Epithelial cell of proximal tubule (primary cell): Measurements from ENCODE around the gene APLF. TPM values are rescaled to one million over a fixed set of nuclear protein-coding genes. Genes with fewer than 3 reads are reported as not detected.
A peak's percentile ranks its signal among the peaks of the same experiment; 100 is the strongest.

Source experiments
- DNase-seq: peaks from one replicate; pipeline ENCODE4 v3.0.0-alpha.2; 2011; ENCODE audit warnings: low read depth
- H3K4me3 ChIP-seq: 2 replicates; pipeline ENCODE4 v1.5.1; 2011; ENCODE audit warnings: low read depth, mild to moderate bottlenecking, low read length
- total RNA-seq: library from RNA; depleted of rRNA; stranded (reverse); fragments of >200 nt; gene quantifications from 2 replicates; pipeline ENCODE4 v1.2.3, GENCODE V29; 2015
- TF ChIP-seq, protein P1 (sequence below): conservative IDR thresholded peaks from 2 replicates; pipeline ENCODE4 v1.5.1; 2012; ENCODE audit warnings: low read depth, mild to moderate bottlenecking, low read length

APLF gene
- total RNA-seq, 1 donor from 2014 or later = 5.1 TPM

- TF ChIP-seq, protein P1, sequence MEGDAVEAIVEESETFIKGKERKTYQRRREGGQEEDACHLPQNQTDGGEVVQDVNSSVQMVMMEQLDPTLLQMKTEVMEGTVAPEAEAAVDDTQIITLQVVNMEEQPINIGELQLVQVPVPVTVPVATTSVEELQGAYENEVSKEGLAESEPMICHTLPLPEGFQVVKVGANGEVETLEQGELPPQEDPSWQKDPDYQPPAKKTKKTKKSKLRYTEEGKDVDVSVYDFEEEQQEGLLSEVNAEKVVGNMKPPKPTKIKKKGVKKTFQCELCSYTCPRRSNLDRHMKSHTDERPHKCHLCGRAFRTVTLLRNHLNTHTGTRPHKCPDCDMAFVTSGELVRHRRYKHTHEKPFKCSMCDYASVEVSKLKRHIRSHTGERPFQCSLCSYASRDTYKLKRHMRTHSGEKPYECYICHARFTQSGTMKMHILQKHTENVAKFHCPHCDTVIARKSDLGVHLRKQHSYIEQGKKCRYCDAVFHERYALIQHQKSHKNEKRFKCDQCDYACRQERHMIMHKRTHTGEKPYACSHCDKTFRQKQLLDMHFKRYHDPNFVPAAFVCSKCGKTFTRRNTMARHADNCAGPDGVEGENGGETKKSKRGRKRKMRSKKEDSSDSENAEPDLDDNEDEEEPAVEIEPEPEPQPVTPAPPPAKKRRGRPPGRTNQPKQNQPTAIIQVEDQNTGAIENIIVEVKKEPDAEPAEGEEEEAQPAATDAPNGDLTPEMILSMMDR = no peak
- no peak overlapping the region for H3K4me3 ChIP-seq
- no peak for DNase-seq
Observed at GRCh38 chr2:68453761-68454360, 13.5 kb upstream of the APLF start.

DNA sequence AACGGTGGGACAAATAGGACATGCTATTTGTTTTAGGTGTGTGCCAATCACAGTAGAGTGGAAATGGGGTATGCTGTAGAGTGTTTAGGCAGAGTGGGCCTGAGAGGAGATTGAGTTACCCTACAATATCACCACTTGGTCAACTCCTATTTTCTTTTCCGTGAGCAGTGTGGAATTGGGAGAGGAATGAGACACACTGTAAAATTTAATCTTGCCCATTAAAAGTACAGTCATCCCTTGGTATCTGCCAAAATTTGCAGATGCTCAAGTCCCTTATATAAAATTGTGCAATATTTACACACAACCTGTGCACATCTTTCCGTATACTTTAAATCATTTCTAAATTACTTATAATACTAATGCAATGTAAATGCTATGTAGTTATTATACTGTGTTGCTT is 12.7 kb upstream of the APLF start:
- DNase-seq = no peak
- TF ChIP-seq, protein P1 = no peak
- H3K4me3 ChIP-seq = no peak overlapping the region

- DNase-seq = no peak
- TF ChIP-seq, protein P1 = no peak
- no peak overlapping the region for H3K4me3 ChIP-seq
Observed at GRCh38 chr2:68456198-68456597, 11.2 kb upstream of the APLF start.

- TF ChIP-seq, protein P1 = no peak
- DNase-seq = no peak
- H3K4me3 ChIP-seq = no peak overlapping the region
Observed at GRCh38 chr2:68458981-68459380, 8.4 kb upstream of the APLF start.

DNA sequence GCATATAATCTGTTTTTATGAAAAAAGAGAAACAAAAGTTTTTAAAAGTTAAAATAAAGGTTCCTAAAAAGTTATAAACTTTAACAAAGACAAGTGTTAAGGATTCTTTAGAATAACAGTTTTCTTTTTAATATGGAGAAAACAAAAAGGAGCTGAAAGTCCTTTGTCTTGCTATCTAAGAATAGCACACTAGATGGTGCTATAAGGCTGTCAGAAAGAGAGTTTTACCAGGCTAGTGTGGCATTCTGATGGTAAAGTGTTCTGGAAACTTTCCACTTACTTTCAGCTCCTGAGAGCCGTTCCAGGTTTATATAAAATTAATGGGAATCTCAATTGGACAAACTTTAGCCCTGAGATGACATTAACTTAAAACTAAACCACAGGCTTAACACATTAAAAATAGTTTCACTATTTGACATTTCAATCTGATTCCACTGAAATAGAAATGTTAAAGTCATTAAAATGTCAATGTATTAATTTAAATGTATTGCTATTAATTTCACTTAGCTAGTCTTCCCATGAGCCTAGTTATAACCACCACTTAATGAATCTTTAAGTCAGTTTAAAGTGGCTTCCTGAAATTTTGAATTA is 4.0 kb upstream of the APLF start:
- DNase-seq = no peak
- no peak overlapping the region for H3K4me3 ChIP-seq
- TF ChIP-seq, protein P1 = peak; percentile 78

DNA sequence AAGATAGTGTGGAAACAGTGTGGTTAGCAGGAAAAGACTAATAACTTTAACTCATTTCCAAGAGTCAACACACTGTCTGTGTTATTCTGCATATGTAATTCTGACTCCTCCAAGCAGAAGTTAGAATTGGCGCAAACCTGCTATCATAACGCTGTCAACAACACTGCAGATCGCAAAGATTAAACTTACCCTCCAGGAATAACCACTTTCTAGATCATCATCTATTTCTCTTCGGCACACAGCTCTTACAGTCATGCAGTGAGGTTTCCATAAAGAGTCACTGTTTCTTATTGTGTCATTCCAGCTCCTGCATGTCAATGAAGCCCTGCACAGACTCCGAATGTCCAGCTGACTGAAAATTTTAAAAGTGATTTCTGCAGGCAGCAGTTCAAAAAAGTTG is 2.7 kb upstream of the APLF start:
- TF ChIP-seq, protein P1 = no peak
- no peak overlapping the region for H3K4me3 ChIP-seq

DNA sequence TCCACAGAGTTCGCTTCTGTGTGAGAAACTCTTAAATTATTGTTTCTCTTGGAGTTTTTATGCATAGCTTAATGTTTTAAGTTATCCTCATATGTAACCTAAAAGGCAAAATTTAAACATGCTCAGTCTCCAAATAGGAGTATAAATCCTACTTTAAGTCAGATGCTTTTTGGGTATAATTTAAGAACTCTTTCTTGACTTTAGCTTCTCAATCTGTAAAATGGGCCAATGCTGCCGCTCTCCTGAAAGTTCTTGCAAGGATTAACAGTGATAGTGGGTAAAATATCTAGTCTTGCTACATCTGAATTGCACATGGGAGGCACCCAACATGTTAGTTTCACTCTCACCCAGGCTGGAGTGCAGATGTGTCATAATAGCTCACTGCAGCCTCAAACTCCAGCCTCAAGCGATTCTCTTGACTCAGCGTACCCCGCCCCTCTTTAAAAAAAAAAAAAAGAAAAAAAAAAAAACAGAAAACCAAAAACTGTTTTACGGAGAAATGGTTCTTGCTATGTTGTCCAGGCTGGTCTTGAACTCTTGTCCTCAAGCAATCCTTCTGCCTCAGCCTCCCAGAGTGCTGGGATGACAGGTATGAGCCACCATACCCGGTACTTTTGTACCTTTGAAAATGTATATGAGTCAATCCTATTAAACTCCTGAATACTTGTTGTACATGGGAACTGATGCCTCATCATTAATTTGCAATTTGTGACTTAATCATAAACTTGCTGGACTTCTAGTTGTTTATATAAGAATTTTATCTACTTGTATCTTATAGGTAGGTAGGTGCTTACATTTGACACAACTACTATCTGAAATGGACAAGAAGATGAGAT is 2.1 kb upstream of the APLF start:
- DNase-seq = no peak
- TF ChIP-seq, protein P1 = no peak
- no peak overlapping the region for H3K4me3 ChIP-seq

More for the DNA sequence above, 2.7 kb upstream of the APLF start:
- no peak for DNase-seq
